GM21737 (cell line): ENCODE results near the gene CRYGC.
"Not testable (repeated sequence)": the region's sequence is repeated elsewhere in the genome, so short reads cannot be mapped to it uniquely, and the experiment has no call there.

Experiments used
- ATAC-seq: cut with Tn5 transposase; IDR thresholded peaks from one replicate; pipeline ENCODE4 v1.9.1; 2021; ENCODE audit warnings: mild to moderate bottlenecking, moderate library complexity; ENCODE audit not compliant: unreplicated experiment

Gene CRYGC

GRCh38 chr2:208138334-208138733, 8.7 kb upstream of the CRYGC start:
- ATAC-seq: not testable (repeated sequence)

GRCh38 chr2:208136716-208137094, 7.1 kb upstream of the CRYGC start:
- no peak for ATAC-seq

DNA sequence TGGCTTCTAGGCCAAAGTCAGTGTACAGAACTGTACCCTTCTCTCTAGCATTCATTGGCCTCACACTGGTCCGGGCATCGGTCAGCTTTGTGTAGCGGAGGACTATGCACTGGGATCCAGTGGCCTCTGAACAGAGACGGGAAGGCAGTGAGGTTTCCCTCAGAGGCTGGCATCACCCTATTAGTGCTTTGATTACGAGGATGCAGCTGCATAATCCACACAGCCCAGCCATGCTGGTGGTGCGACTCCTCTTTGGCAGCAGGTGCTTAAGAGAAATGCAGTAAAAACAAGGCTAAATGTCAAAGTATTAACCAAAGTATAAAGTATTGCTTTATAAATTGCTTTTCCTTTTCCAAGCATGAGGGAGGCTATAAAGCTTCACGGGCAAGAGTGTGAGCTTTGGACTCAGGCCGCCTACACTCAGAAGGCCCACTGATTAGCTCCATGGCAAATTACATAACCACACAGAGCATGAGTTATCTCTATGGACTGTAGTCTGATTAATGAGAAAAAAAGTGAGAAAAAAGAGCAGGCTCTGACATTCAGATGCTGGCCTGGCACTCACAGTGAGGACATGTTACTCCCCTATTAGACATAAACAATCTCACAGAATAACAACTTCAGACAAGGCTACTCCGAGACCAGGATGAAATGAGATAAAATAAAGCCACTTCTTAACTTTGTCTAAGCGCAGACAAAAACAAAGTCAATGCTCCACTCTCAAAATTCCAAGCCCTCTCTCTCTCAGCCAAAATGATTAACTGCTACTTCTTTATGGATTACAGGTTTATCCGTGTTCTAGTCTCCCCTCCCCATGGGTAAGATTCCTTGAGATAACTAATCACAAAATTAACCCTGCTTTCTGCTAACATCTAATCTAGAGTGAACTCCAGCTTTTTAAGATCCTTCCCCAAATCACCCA, 6.4 kb upstream of the CRYGC start:
- no peak for ATAC-seq

DNA sequence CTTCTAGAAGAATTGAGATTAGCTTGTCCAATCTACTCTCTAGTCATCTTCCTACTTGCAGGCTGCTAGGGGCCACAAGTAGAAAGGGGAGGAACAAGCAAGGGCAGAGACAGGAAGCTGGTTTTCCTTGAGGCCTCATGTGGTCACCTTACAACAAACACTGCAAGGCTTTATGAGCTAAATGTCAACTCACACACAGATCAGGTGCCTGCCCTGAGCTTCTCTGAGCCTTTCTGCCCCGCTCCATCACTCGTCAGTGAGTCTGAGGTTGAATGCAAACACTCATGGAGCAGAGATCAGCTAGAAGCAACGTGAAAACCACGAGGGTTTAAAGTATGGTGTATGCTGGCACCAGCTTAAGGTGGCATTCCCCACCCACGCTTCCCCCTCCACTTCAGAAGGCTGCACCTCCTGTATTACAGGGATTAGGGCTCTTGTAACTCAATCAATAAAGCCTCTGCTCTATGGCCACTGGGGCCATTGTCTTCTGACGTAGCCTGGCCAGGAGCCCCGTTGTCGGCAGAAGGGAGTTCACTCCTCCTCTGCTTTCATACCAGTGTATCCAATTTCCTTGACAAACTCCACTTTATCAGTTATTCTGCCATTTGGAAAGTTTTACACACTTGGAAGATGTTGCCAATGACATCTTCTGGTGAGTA, 5.4 kb upstream of the CRYGC start:
- no peak for ATAC-seq

- no peak for ATAC-seq
These were observed 1.1 kb upstream of the CRYGC start for GRCh38 chr2:208130712-208131110.

GRCh38 chr2:208128136-208128535, 1.5 kb downstream of the CRYGC start:
- no peak for ATAC-seq

GRCh38 chr2:208127090-208127489, 2.5 kb downstream of the CRYGC start:
- no peak for ATAC-seq

- no peak for ATAC-seq
These were observed 4.4 kb downstream of the CRYGC start for GRCh38 chr2:208125251-208125650.

- not testable (repeated sequence) for ATAC-seq
These were observed 5.5 kb downstream of the CRYGC start, which contains the start of gene CRYGD for GRCh38 chr2:208124013-208124715. CRYGD (minus strand) TSS chr2:208124524; CDS start chr2:208124473, 51 bp downstream.

DNA sequence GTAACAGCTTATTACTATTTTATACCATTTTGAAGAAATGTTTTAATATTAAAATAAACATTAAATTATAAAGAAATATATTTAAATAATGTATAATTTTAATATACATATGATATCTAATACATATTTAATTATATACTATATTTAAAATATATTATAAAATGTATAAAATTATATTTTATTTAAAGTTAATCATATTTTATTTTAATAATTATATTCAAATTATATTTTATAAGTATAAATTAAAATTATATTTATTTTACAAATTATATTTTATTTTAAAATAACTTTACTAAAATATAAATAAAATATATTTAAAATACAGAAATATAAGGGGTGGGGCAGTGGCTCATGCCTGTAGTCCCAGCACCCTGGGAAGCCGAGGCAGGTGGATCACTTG, 7.4 kb downstream of the CRYGC start:
- no peak for ATAC-seq

- ATAC-seq: no peak
These were observed 10.7 kb downstream of the CRYGC start for GRCh38 chr2:208118918-208119317.

- ATAC-seq: not testable (repeated sequence)
These were observed 12.2 kb downstream of the CRYGC start for GRCh38 chr2:208117390-208117789.

DNA sequence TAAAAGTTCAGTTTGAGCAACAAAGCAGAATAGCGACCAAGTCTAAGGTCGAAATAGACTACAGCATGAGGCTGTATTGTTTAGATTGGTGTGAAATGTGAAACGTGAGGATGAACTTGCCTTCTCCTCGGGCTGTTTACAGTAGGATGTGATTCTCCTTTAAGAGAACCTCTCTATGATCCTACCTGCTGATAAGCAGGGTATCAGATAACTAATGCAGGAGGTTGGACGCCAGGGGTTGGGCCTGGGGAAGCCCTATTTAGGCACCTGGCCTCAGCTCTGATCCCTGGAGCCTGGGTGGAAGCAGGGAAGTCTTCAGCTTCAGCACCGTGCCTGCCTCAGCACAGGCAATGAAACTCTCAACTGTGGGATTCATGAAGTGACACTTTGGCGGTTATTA, 16.7 kb downstream of the CRYGC start:
- ATAC-seq: no peak

GRCh38 chr2:208112273-208112745, 17.3 kb downstream of the CRYGC start:
- not testable (repeated sequence) for ATAC-seq

DNA sequence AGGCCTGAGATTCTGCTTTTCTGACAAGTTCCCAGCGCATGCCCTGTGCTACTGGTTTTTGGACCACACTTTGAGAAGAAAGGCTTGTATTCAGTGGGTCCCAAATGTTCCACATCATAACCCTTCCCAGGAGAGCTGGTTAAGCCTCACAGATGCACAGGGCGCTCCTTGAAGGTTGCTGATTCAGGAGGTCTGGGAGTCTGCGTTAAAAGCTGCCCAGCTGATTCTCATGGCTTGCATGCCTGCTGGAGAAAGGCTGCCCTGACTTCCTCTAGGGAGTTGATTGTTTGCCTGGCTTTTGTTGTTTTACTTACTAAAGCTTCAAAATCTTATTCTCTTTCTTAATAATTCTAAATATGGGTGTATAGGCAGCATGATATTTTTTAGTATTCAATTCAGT, 26.0 kb downstream of the CRYGC start:
- ATAC-seq: no peak

DNA sequence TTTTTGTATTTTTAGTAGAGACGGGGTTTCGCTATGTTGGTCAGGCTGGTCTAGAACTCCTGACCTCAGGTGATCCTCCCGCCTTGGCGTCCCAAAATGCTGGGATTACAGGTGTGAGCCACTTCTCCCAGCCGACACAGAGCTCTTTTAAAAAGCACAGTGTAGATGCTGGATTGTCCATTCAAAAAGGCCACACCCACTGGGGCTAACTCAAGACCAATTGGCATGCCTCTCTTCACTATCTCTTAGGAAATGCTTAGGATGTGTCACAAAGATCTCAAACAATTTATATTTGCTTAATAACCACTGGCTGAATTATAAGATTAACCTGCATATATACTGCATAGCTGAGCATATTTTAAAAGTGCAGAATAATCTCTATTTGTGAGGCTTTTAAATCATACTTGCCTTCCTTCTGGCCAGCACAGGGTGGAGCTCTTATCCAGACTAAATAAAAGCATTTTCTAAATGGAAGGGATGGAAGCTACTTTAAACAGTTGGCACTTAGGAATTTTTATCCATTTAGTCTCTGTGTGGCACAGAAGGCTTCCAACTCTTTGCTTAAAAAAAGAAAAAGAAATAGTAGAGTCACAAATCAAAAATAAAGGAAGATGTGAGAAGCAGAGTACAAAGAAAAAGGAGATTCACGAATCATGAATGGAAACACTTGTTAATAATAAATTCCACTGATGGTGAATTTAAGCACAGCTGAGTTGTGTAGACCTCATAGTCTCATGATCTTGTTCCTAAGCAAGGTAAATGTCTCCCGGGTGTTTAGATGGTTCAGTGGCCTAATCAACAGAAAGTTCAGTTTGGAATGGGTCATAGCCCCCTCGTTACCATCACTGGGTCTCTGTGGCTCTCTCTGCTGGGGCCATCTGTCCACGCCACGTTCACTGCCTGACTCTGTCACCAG, 27.7 kb downstream of the CRYGC start:
- no peak for ATAC-seq

GRCh38 chr2:208099682-208100470, 29.8 kb downstream of the CRYGC start:
- ATAC-seq: no peak

DNA sequence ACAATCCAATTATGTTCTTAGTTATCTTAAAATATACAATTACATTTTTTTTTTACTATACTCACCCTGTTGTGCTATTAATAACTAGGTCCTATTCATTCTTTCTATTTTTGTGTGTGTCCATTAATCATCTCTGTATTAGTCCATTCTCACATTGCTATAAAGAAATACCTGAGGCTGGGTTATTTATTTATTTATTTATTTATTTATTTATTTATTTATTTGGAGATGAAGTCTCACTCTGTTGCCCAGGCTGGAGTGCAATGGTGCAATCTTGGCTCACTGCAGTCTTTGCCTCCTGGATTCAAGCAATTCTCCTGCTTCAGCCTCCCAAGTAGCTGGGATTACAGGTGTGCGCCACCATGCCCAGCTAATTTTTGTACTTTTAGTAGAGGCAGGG, 30.9 kb downstream of the CRYGC start:
- ATAC-seq: not testable (repeated sequence)

GRCh38 chr2:208098267-208098666, 31.4 kb downstream of the CRYGC start:
- no peak for ATAC-seq
